NCI-H345 treated with DMSO at 0.1 percent for 48 hours (cell line): ENCODE results near the gene GSTP1.
"Not testable (repeated sequence)": the region's sequence is repeated elsewhere in the genome, so short reads cannot be mapped to it uniquely, and the experiment has no call there.

Source experiments
- DNase-seq: peaks from one replicate; lab custom pipeline; 2025; ENCODE audit not compliant: unreplicated experiment; lab: John Stamatoyannopoulos, UW

GSTP1 gene

GRCh38 chr11:67594480-67594879, 10.9 kb downstream of the GSTP1 start:
- no peak for DNase-seq

GRCh38 chr11:67596753-67597300, 13.2 kb downstream of the GSTP1 start:
- no peak for DNase-seq

- not testable (repeated sequence) for DNase-seq
These were observed 13.8 kb downstream of the GSTP1 start for GRCh38 chr11:67597458-67597857.

GRCh38 chr11:67597963-67598362, 14.4 kb downstream of the GSTP1 start:
- DNase-seq, result not testable (repeated sequence)

GRCh38 chr11:67599149-67599548, 15.5 kb downstream of the GSTP1 start:
- no peak for DNase-seq

GRCh38 chr11:67600324-67601029, 16.9 kb downstream of the GSTP1 start:
- DNase-seq, result no peak

- DNase-seq, result no peak
These were observed 17.5 kb downstream of the GSTP1 start for GRCh38 chr11:67601098-67601497.

- DNase-seq, result not testable (repeated sequence)
These were observed 20.5 kb downstream of the GSTP1 start for GRCh38 chr11:67604119-67604518.

GRCh38 chr11:67604815-67605214, 21.2 kb downstream of the GSTP1 start:
- no peak for DNase-seq

- DNase-seq, result no peak
These were observed 21.8 kb downstream of the GSTP1 start for GRCh38 chr11:67605231-67606011.

GRCh38 chr11:67606093-67606491, 22.5 kb downstream of the GSTP1 start:
- DNase-seq, result no peak

- DNase-seq, result peak; percentile 93
These were observed 23.1 kb downstream of the GSTP1 start, which contains the start of gene NDUFV1 for GRCh38 chr11:67606492-67607295. NDUFV1 (plus strand) TSS chr11:67606936; CDS start chr11:67607005, 69 bp downstream.

- DNase-seq, result no peak
These were observed 23.9 kb downstream of the GSTP1 start for GRCh38 chr11:67607507-67607906.

- DNase-seq, result no peak
These were observed 24.9 kb downstream of the GSTP1 start for GRCh38 chr11:67608486-67608885.

- no peak for DNase-seq
These were observed 25.7 kb downstream of the GSTP1 start for GRCh38 chr11:67609316-67609715.

- DNase-seq, result no peak
These were observed 26.8 kb downstream of the GSTP1 start for GRCh38 chr11:67610302-67610868.

GRCh38 chr11:67611165-67611564, 27.6 kb downstream of the GSTP1 start:
- DNase-seq, result no peak

- DNase-seq, result no peak
These were observed 28.3 kb downstream of the GSTP1 start for GRCh38 chr11:67611704-67612587.

- DNase-seq, result no peak
These were observed 29.1 kb downstream of the GSTP1 start for GRCh38 chr11:67612751-67613150.
